Measurements from ENCODE around the gene CNDP2.
A peak's percentile ranks its signal among the peaks of the same experiment; 100 is the strongest.
"Not testable (repeated sequence)": the region's sequence is repeated elsewhere in the genome, so short reads cannot be mapped to it uniquely, and the experiment has no call there.

Gene CNDP2

DNA sequence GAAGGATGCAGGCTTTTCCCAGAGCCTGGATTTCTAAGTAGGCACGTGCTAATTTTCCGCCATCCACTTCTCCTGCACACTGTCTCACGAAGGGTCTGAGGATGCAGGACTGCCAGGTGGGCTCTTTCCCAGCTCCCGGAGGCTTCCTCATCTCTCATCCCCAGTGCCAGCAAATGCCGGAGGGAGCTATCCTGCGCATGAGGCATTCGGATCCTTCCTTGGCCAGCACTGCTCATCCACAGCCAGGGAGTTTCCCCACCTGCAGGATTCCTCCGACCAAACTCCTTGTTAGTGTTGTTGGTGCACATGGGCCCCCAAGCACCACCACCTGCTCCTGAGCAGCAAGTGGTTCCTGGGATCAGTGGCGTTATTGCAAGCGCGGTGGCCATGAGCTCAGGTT lies 43.1 kb downstream of the CNDP2 start:
- no peak for DNase-seq (ENCODE audit: low spot score)

DNA sequence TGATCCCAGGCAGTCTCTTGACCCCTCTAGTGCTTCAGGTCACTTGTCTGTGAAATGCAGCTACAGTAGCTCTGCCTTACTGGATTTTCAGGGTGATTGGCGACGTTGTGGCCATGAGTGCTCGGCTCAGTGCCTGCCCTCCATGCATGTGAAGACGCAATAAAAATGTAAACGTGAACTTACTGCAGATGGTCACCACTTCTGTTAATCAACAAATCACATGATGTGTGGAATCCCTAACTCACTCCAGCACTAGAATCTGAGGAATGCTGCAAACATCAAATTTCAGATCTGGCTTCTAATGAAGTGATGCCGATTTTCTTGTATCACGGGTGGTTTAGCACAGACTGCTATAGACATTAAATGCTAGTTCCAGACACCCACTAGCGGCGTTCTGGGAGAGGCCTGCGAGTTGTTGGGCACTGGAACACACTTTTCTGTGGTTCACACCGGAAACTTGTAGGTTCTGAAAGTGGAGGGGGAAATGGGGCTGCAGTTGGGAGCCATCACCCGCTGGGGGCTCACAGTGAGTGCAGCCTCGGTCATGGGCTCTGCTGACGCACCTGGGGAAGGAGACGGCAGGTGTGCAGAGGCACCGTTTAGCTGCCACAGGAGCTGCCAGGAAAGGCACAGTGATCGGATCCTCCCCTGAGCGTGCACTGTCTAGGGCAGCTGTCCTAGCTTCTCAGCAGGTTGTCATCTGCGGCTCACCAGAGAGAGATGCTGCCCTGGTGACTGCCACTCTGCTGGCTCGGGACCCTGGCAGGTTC lies 44.7 kb downstream of the CNDP2 start:
- DNase-seq (ENCODE audit: low spot score): no peak

- DNase-seq (ENCODE audit: low spot score): peak; percentile 37
Observed at GRCh38 chr18:74541703-74542555, 45.8 kb downstream of the CNDP2 start.

DNA sequence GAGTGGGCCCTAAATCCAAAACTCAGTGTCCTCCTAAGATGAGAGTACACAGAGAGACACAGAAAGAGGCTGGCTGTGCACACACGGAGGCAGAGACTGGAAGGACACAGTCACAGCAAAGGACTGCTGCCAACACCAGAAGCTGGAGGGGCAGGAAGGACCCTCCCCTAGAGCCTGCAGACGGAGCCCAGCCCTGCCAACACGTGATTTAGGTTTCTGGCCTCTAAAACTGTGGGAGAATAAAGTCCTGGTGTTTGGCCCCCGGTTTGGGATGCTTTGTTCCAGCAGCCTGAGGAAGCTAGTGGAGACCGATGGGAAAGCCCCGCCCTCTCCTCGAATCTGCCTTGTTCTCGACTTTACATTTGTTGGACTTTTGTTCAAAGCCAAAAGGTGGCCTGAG lies 48.7 kb downstream of the CNDP2 start:
- no peak for DNase-seq (ENCODE audit: low spot score)

DNA sequence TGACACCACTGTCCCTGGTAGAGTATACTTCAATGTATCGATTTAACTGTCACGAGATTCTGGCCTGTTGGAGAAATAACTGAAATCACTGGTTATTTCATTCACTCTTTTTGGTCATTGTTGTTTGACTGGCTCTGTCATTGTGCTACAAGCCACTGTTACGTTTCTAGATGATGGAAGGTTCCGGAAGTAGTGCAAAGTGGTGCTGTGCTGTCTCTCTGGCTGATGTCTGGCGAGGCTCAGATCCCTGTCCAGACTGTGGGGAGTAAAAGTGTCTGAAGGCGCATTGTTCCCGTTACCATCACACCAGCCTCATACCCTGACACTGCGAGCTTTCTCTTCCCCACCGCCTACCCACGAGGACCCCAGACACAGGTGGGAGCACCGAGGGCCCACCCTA lies 49.8 kb downstream of the CNDP2 start:
- DNase-seq (ENCODE audit: low spot score): no peak

DNA sequence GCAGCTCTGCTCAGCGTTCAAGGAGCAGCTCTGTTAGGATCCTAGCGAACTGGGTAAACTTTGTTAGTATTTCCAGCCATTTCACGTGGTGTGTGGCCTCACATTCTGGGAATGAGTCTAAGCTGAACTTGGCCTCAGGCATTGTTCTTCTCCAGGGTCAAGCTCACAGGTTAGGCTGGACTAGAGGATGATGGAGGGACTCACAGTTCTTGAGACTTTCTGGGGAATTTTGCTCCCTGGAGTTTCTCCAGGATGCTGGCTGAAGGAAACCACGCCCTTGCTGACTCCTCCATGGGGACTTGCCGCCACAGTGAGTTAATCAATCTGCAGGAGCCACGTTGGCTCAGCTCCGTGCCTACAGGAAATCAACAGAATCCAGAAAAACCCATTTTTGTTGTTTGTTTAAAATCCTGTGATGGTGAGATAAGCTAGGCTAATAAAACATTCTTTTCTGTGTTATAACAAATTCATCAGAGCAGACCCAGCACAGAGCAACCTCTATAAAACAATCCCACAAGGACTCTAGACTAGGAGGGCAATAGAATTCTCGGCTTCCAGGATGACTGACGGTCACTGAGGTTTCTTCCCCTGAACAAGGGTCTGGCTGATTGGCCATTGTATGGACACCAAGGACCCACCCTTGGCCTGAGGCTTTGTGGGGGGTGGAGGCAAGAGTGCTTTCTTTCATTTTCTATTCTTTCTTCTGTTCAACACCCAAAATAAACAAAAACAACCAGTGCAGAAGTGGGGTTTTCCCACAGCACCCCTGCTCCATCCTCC lies 50.8 kb downstream of the CNDP2 start:
- no peak for DNase-seq (ENCODE audit: low spot score)

- no peak for DNase-seq (ENCODE audit: low spot score)
Observed at GRCh38 chr18:74547860-74548259, 51.7 kb downstream of the CNDP2 start.

- no peak for DNase-seq (ENCODE audit: low spot score)
Observed at GRCh38 chr18:74549591-74550104, 53.5 kb downstream of the CNDP2 start.

- DNase-seq (ENCODE audit: low spot score): no peak
Observed at GRCh38 chr18:74550886-74551285, 54.7 kb downstream of the CNDP2 start.

DNA sequence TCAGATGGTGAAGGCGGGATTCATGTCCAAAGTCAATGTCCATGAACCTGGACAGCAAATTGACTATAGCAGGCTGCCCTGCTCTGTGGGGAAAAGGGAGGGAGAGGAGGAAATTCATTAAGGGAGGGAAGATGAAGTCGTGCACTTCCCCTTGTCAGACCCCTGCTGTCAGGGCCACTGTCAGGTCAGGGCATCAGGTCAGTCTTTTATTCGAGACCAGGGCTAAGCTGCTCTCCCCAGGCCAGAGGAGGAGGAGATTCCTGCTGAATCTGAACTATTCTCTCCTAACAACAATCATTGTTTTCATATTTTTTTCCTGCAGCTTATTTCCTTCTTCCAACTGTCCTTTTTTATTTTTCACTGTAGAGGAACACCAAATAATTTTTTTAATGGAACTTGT lies 55.3 kb downstream of the CNDP2 start:
- no peak for DNase-seq (ENCODE audit: low spot score)

GRCh38 chr18:74551936-74552555 lies 55.9 kb downstream of the CNDP2 start:
- DNase-seq (ENCODE audit: low spot score): peak; percentile 74

GRCh38 chr18:74556126-74556525 lies 60.0 kb downstream of the CNDP2 start:
- DNase-seq (ENCODE audit: low spot score): no peak

- DNase-seq (ENCODE audit: low spot score): no peak
Observed at GRCh38 chr18:74558096-74558495, 61.9 kb downstream of the CNDP2 start.

DNA sequence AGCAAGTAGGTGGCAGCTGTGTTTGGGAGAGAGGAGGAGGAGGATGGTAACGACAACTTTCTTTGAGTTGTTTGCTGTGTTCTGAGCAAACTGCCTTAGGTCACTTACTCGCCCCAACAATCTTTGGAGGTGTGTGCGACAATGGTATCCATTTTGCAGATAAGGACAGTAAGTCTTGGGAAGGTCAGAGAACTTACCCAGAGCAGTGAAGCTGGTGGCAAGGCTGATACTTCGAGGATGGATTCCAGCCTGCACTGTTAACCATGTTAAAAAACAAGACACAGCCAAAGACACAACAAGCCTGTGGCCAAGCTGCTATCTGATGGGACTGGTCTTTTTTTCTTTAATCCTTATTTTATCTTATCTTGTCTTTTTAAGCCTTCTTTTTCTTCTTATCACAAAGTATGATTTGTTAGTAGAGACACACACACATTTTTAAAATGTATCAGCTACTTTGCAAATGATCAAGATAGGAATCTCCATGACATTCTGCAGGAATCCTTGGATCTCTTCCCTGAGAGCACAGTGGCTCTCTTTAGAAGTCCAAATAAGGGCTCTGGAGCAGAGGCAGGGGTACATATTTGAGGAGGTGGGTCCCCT lies 66.1 kb downstream of the CNDP2 start:
- DNase-seq (ENCODE audit: low spot score): no peak

- DNase-seq (ENCODE audit: low spot score): no peak
Observed at GRCh38 chr18:74562775-74563174, 66.6 kb downstream of the CNDP2 start.

GRCh38 chr18:74563999-74564398 lies 67.8 kb downstream of the CNDP2 start:
- no peak for DNase-seq (ENCODE audit: low spot score)

DNA sequence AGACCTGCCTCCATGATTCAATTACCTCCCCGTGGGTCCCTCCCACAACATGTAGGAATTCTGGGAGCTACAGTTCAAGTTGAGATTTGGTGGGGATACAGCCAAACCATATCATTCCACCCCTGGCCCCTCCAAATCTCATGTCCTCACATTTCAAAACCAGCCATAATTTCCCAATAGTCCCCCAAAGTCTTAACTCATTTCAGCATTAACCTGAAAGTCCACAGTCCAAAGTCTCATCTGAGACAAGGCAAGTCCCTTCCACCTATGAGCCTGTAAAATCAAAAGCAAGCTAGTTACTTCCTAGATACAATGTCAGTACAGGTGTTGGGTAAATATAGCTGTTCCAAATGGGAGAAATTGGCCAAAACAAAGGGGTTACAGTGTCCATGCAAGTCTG lies 69.0 kb downstream of the CNDP2 start:
- DNase-seq (ENCODE audit: low spot score): not testable (repeated sequence)

DNA sequence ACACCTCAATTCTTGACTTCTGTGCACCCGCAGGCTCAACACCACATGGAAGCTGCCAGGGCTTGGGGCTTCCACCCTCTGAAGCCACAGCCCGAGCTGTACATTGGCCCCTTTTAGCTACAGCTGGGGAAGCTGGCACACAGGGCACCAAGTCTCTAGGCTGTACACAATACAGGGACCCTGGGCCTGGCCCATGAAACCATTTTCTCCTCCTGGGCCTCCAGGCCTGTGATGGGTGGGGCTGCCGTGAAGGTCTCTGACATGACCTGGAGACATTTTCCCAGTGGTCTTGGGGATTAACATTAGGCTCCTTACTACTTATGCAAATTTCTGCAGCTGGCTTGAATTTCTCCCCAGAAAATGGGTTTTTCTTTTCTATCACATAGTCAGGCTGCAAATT lies 69.8 kb downstream of the CNDP2 start:
- not testable (repeated sequence) for DNase-seq (ENCODE audit: low spot score)

- DNase-seq (ENCODE audit: low spot score): no peak
Observed at GRCh38 chr18:74567822-74568221, 71.7 kb downstream of the CNDP2 start.

- DNase-seq (ENCODE audit: low spot score): no peak
Observed at GRCh38 chr18:74569401-74569800, 73.2 kb downstream of the CNDP2 start.

GRCh38 chr18:74570266-74570665 lies 74.1 kb downstream of the CNDP2 start:
- DNase-seq (ENCODE audit: low spot score): no peak
